Endothelial cell of umbilical vein (primary cell): Measurements from ENCODE around the gene NHS. TPM values are rescaled to one million over a fixed set of nuclear protein-coding genes. Genes with fewer than 3 reads are reported as not detected.

ENCODE experiments used
- BruUV-seq: library from RNA; stranded (reverse); fragments of 400-500 nt; replicated peaks from 2 replicates; lab custom pipeline; 2021; lab: Mats Ljungman, UMichigan
- CTCF ChIA-PET: fragments of 300-600, 350-600 bp; sonication (Branson Sonifier 250); formaldehyde crosslinking; loops from one replicate; lab custom pipeline; 2021; ENCODE audit warnings: antibody characterized with exemption, inconsistent platforms; lab: Charles Lee
- POLR2A ChIA-PET: fragments of 300-600, 350-600 bp; sonication (Branson Sonifier 250); formaldehyde crosslinking; loops from one replicate; lab custom pipeline; 2021; ENCODE audit warnings: antibody characterized with exemption, inconsistent platforms; lab: Charles Lee
- DNase-seq: peaks from one replicate; pipeline ENCODE4 v3.0.0-alpha.2; 2011; ENCODE audit warnings: low read depth, low spot score
- FAIRE-seq: peaks from 2 replicates; lab custom pipeline; 2011; peaks lifted over from hg19 to GRCh38; lab: Jason Lieb, UNC
- H2AFZ ChIP-seq: 2 replicates; pipeline ENCODE4 v1.6.0; 2012; ENCODE audit warnings: low read depth, low read length, control low read depth, inconsistent platforms
- H3K27ac ChIP-seq: 2 replicates; pipeline ENCODE4 v1.5.1; 2011; ENCODE audit warnings: low read depth, mild to moderate bottlenecking, control low read depth, low read length, moderate library complexity; ENCODE audit not compliant: insufficient read depth
- H3K27me3 ChIP-seq, 2 experiments: 2 replicates each; pipeline versions ENCODE4 v1.6.0 to v1.6.1; 2011; ENCODE audit warnings: low read length in 2 of 2, mixed read lengths in 1 of 2; ENCODE audit not compliant: control insufficient read depth in 2 of 2, insufficient read depth in 2 of 2
- H3K36me3 ChIP-seq, 2 experiments: 2 replicates in 1 of 2; 3 replicates in 1 of 2; pipeline ENCODE4 v1.5.1; 2011; ENCODE audit warnings: low read length in 2 of 2, mild to moderate bottlenecking in 1 of 2, moderate library complexity in 1 of 2; ENCODE audit not compliant: control insufficient read depth in 2 of 2, insufficient read depth in 2 of 2; ENCODE audit errors: extremely low read depth in 1 of 2
- H3K4me1 ChIP-seq: 3 replicates; pipeline ENCODE4 v1.5.1; 2011; ENCODE audit warnings: mild to moderate bottlenecking, low read length; ENCODE audit not compliant: control insufficient read depth, insufficient read depth; ENCODE audit errors: extremely low read depth
- H3K4me2 ChIP-seq: 2 replicates; pipeline ENCODE4 v1.6.1; 2011; ENCODE audit warnings: low read length, control low read depth, mixed read lengths; ENCODE audit not compliant: insufficient read depth
- H3K4me3 ChIP-seq, 3 experiments: fragments of 200-600 bp in 1 of 3; sonication (generic), shearing (Covaris generic) in 1 of 3; replicated peaks in 1 of 3; 2 replicates each; pipeline ENCODE4 v1.5.1; 2011 to 2016; ENCODE audit warnings: control low read depth in 3 of 3, low read length in 3 of 3, mild to moderate bottlenecking in 2 of 3, inconsistent platforms in 1 of 3, low read depth in 1 of 3, moderate library complexity in 1 of 3; ENCODE audit not compliant: insufficient read depth in 1 of 3
- H3K79me2 ChIP-seq: 2 replicates; pipeline ENCODE4 v1.6.0; 2012; ENCODE audit warnings: low read length, inconsistent platforms; ENCODE audit not compliant: control insufficient read depth, insufficient read depth
- H3K9ac ChIP-seq: replicated peaks from 2 replicates; pipeline ENCODE3; 2011; ENCODE audit warnings: low read length, control low read depth; ENCODE audit not compliant: insufficient read depth; ENCODE audit errors: extremely low read depth
- H3K9me1 ChIP-seq: replicated peaks from 3 replicates; pipeline ENCODE4 v1.6.0; 2011; ENCODE audit warnings: mild to moderate bottlenecking, low read length; ENCODE audit not compliant: control insufficient read depth, insufficient read depth; ENCODE audit errors: extremely low read depth
- H3K9me3 ChIP-seq: replicated peaks from 2 replicates; pipeline ENCODE4 v1.5.1; 2012; ENCODE audit warnings: low read length, inconsistent platforms; ENCODE audit not compliant: control insufficient read depth, insufficient read depth
- H4K20me1 ChIP-seq: replicated peaks from 2 replicates; pipeline ENCODE3; 2011; ENCODE audit warnings: mild to moderate bottlenecking, low read length; ENCODE audit not compliant: control insufficient read depth, insufficient read depth; ENCODE audit errors: extremely low read depth
- EZH2 ChIP-seq: IDR thresholded peaks from 2 replicates; pipeline ENCODE4 v1.6.1; 2012; ENCODE audit warnings: borderline replicate concordance, low read depth, mild to moderate bottlenecking, moderate library complexity, low read length, inconsistent platforms; ENCODE audit not compliant: severe bottlenecking
- FOS ChIP-seq: IDR thresholded peaks from 2 replicates; pipeline ENCODE4 v1.6.1; 2011; ENCODE audit warnings: mild to moderate bottlenecking, low read length, moderate library complexity, borderline replicate concordance; ENCODE audit not compliant: insufficient read depth
- GATA2 ChIP-seq: IDR thresholded peaks from 2 replicates; pipeline ENCODE4 v1.7.0; 2011; ENCODE audit warnings: low read depth, mild to moderate bottlenecking, moderate library complexity, mixed read lengths, low read length; ENCODE audit not compliant: insufficient read length, insufficient read depth
- JUN ChIP-seq: IDR thresholded peaks from 2 replicates; pipeline ENCODE4 v1.6.1; 2011; ENCODE audit warnings: borderline replicate concordance, low read depth; ENCODE audit not compliant: insufficient read length, insufficient read depth
- MYC ChIP-seq: IDR thresholded peaks from one replicate; pipeline ENCODE4 v1.6.1; 2011; ENCODE audit warnings: mild to moderate bottlenecking, low read depth, low read length
- POLR2A ChIP-seq: IDR thresholded peaks from 2 replicates; pipeline ENCODE4 v1.6.1; 2012; ENCODE audit warnings: low read depth, mild to moderate bottlenecking, control low read depth, low read length
- POLR2AphosphoS5 ChIP-seq: IDR thresholded peaks from 2 replicates; pipeline ENCODE4 v1.6.1; 2012; ENCODE audit warnings: low read depth, mild to moderate bottlenecking, control low read depth, low read length, moderate library complexity; ENCODE audit not compliant: insufficient read depth
- dilution Hi-C: fragments of 300-500 bp; cut with MboI; formaldehyde crosslinking; loops from one replicate; pipeline ENCODE4 v1.15.0; 2019; ENCODE audit warnings: low sequenced_read_pairs; ENCODE audit not compliant: extremely low pct_ligation_motif_present
- intact Hi-C: fragments of 100-400 bp; cut with micrococcal nuclease; formaldehyde crosslinking; loops from one replicate; pipeline ENCODE4 v1.10.0; 2022
- polyA plus RNA-seq, 4 experiments: library from polyadenylated mRNA; depleted of rRNA in 3 of 4; stranded (reverse) in 3 of 4; unstranded in 1 of 4; fragments of >200 nt; gene quantifications; 2 replicates each; pipeline versions ENCODE4 v1.2.1 to v1.2.3, GENCODE V29; 2011 to 2012; ENCODE audit warnings: missing spikeins in 1 of 4
- total RNA-seq: library from RNA; stranded (reverse); gene quantifications from 2 replicates; pipeline ENCODE4 v1.2.3, GENCODE V29; 2021
- TF ChIP-seq, protein P1 (sequence below), 2 donors: IDR thresholded peaks; 1 replicate in 1 of 2; 2 replicates in 1 of 2; pipeline ENCODE4 v1.5.1; 2011; ENCODE audit warnings: low read length in 2 of 2, mild to moderate bottlenecking in 2 of 2, moderate library complexity in 2 of 2, control low read depth in 1 of 2, inconsistent platforms in 1 of 2, low read depth in 1 of 2; ENCODE audit not compliant: insufficient read depth in 1 of 2; ENCODE audit errors: extremely low read depth in 1 of 2
- TF ChIP-seq, protein P2 (sequence below): IDR thresholded peaks from 2 replicates; pipeline ENCODE4 v1.6.1; 2011; ENCODE audit not compliant: insufficient read depth, insufficient read length

Gene NHS
- total and polyA plus RNA-seq, 2 donors (not counting 3 experiments of a cell fraction or from before 2014, with no cell fraction given), result 0.07 to 0.46 TPM

DNA sequence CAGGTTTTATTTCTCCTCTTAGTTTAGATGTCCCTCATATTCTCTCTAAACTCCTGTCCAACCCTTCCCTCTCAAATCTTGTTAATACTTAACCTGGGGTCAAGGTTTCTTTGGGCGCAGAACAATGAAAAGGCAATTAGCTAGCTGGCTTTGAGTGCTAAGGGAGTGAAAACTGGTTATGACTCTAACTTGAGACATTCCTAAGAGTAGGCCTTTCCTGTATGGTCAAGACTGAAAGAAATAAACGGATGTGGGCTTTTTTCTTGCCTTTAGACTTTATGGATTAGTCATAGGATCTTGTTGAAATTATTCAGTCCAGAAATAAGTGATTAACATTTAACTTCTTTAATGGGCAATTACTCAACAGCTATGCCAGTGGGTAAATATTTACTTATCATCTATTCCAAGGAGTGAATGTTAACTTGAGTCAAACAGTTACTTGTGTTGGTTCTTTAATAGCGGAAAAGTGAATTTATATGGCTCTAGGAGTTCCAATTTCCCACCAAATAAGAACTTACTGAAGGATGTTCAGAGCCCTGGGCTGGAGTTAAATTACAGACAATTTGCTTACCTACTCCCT is 220.5 kb downstream of the NHS start:
- Histone ChIP-seq H3K27me3 (no peaks in the 10 kb centered on the region), H3K79me2 (no peaks in the 10 kb centered on the region), H3K27ac (peak overlapping the region; percentile 72), H3K9ac (peak overlapping the region; percentile 26), H3K4me3 (no peak overlapping the region), H3K9me3 (no peaks in the 10 kb centered on the region), H3K4me1 (peaks cover 57% of the 10 kb centered on the region), H2AFZ (no peak overlapping the region), H3K9me1 (no peaks in the 10 kb centered on the region), H3K36me3 (no peaks in the 10 kb centered on the region), H4K20me1 (no peaks in the 10 kb centered on the region), H3K4me2 (peak overlapping the region; percentile 23)
- POLR2A ChIA-PET, result no interaction called here
- FAIRE-seq, result peak; percentile 78
- CTCF ChIA-PET, result interaction anchor here (0.8 to 1.3 kb wide), 3 partner anchors 38 to 61 kb away, joined by 3 to 4 read pairs (median 3); no protein-coding TSS in a partner anchor
- intact Hi-C loops, result loop anchor here (1.0 to 10.0 kb wide), 6 partner anchors 34 to 771 kb away; partner anchors contain the start of genes SCML1 and SCML2
- TSS peak; percentile 78 for BruUV-seq
- dilution Hi-C loops, result no loop called here
- DNase-seq, result peak; percentile 85
- TF ChIP-seq, protein P1, sequence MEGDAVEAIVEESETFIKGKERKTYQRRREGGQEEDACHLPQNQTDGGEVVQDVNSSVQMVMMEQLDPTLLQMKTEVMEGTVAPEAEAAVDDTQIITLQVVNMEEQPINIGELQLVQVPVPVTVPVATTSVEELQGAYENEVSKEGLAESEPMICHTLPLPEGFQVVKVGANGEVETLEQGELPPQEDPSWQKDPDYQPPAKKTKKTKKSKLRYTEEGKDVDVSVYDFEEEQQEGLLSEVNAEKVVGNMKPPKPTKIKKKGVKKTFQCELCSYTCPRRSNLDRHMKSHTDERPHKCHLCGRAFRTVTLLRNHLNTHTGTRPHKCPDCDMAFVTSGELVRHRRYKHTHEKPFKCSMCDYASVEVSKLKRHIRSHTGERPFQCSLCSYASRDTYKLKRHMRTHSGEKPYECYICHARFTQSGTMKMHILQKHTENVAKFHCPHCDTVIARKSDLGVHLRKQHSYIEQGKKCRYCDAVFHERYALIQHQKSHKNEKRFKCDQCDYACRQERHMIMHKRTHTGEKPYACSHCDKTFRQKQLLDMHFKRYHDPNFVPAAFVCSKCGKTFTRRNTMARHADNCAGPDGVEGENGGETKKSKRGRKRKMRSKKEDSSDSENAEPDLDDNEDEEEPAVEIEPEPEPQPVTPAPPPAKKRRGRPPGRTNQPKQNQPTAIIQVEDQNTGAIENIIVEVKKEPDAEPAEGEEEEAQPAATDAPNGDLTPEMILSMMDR (IDR thresholded peaks at IDR 0.05; ENCODE audit: extremely low read depth in 1 of 2, insufficient read depth in 1 of 2, low read depth in 1 of 2, low read length in 2 of 2), result no peak
- peak; percentile 61 for TF ChIP-seq JUN
- TF ChIP-seq, protein P2, sequence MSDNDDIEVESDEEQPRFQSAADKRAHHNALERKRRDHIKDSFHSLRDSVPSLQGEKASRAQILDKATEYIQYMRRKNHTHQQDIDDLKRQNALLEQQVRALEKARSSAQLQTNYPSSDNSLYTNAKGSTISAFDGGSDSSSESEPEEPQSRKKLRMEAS, result no peak
- TF ChIP-seq FOS, result peak; percentile 70
- no peak for TF ChIP-seq EZH2
- TF ChIP-seq POLR2AphosphoS5, result no peak
- peak; percentile 18 for TF ChIP-seq GATA2
- TF ChIP-seq MYC, result no peak
- TF ChIP-seq POLR2A, result no peak
